ENCODE results near the gene VIPR1.

- no peak for TF ChIP-seq CTCF (IDR thresholded peaks at IDR 0.05)
- TF ChIP-seq POLR2A (IDR thresholded peaks at IDR 0.05), result no peak
- no peak for TF ChIP-seq EP300 (IDR thresholded peaks at IDR 0.05)
These were observed 13.0 kb downstream of the VIPR1 start for GRCh38 chr3:42515391-42515916.

Measured in sigmoid colon (tissue), 4 donors.